NCI-H510A treated with DMSO at 0.1 percent for 48 hours (cell line): ENCODE results near the gene GAL3ST2.
"Not testable (repeated sequence)": the region's sequence is repeated elsewhere in the genome, so short reads cannot be mapped to it uniquely, and the experiment has no call there.

Experiments used
- DNase-seq: peaks from one replicate; lab custom pipeline; 2025; lab: John Stamatoyannopoulos, UW

Gene GAL3ST2

GRCh38 chr2:241809383-241810306 lies 33.0 kb downstream of the GAL3ST2 start:
- no peak for DNase-seq

DNA sequence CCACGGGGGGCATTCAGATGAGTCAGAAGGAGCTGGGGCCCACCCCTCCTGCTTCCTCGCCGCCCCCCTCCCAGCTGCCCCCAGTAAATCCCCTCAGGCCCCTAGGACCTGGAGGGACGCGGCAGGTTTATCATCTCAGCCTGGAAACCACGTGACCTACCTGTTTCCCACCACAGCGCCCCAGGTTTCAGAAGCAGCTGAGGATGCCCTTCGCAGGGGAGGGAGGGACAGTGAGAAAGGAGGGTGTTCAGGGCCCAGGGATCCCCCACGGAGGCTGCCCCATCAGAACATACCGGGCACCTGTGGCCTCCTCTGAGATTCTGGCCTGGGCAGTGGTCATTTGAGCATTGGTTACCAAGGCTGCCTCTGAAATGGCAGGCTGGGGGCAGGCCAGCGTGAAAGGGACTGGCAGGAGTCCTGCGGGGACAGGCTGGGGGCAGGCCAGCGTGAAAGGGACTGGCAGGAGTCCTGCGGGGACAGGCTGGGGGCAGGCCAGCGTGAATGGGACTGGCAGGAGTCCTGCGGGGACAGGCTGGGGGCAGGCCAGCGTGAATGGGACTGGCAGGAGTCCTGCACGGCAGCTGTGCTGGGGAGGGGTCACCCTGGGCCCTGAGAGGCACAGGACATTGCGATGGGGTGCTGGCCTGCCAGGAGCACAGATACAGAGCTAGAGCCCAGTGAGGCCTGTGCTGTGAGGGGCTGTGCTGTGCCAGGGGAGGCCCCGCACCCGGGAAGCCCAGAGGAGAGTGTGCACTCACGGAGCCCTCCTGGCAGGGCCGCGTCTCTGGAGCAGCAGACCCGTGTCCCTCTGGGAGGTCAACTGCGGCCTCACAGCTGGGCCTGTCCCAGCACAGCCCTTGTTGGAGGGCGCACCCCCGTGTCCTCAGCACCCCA lies 33.9 kb downstream of the GAL3ST2 start:
- no peak for DNase-seq

GRCh38 chr2:241811201-241811951 lies 34.8 kb downstream of the GAL3ST2 start:
- DNase-seq, result no peak

GRCh38 chr2:241811952-241812729 lies 35.5 kb downstream of the GAL3ST2 start:
- DNase-seq, result no peak

GRCh38 chr2:241812730-241813643 lies 36.4 kb downstream of the GAL3ST2 start:
- no peak for DNase-seq

DNA sequence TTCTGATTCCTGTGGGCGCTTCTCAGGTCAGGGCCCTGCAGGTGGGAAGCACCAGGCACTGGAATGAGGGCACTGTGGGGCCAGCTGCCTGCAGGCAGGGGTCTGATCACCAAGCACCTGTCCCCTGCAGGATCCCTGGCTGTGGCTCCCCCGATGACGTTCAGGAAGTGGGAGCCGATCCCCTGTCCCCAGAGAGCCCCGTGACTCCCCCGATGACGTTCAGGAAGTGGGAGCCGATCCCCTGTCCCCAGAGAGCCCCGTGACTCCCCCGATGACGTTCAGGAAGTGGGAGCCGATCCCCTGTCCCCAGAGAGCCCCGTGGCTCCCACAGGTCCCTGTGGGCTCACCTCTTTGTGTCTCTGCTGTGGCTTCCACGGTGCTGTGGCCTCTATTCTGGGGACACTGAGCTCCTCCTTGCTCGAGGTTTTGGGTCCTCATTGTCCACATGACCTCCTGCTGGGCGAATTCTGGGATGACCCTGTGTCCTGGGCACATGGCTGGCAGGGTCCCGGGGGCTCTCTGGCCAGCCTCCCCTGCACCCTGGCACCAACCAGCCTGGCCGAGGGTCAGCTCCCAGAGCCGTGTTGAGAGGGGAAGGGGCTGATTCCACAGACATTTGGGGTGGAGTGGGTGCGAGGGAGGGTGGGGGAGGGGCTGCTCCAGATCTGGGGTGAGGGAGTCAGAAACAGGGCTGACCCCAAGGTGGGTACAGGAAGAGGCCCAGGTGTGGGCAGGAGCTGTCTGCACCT lies 37.2 kb downstream of the GAL3ST2 start:
- no peak for DNase-seq

DNA sequence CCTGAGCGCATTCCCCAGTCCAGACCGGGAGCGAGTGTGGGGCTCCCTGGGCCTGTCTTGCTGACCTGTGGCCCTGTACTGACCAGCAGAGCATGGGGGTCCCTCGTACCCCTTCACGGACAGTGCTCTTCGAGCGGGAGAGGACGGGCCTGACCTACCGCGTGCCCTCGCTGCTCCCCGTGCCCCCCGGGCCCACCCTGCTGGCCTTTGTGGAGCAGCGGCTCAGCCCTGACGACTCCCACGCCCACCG lies 37.7 kb downstream of the GAL3ST2 start:
- no peak for DNase-seq

DNA sequence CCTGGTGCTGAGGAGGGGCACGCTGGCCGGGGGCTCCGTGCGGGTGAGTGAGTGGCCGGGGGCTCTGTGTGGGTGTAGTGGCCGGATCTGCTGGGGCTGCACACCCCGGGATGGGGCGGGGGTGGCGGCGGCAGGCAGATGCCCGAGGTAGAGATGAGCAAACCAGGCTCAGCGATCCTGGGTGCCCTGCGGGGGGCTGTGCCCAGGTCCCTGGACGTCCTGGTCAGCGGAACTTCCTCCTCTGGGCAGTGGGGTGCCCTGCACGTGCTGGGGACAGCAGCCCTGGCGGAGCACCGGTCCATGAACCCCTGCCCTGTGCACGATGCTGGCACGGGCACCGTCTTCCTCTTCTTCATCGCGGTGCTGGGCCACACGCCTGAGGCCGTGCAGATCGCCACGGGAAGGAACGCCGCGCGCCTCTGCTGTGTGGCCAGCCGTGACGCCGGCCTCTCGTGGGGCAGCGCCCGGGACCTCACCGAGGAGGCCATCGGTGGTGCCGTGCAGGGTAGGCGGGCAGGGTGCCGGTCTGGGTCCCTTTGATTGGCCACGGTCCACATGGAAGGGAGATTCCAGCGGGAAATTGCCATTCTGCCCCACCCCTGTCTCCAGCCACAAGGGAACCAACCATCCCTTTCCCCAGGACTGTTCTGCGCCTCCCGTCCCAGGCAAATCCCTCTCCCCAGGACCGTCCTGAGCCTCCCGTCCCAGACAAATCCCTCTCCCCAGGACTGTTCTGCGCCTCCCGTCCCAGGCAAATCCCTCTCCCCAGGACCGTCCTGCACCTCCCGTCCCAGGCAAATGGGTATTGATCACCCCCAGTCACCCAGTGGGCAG lies 38.2 kb downstream of the GAL3ST2 start:
- no peak for DNase-seq

GRCh38 chr2:241815477-241816430 lies 39.1 kb downstream of the GAL3ST2 start:
- no peak for DNase-seq

DNA sequence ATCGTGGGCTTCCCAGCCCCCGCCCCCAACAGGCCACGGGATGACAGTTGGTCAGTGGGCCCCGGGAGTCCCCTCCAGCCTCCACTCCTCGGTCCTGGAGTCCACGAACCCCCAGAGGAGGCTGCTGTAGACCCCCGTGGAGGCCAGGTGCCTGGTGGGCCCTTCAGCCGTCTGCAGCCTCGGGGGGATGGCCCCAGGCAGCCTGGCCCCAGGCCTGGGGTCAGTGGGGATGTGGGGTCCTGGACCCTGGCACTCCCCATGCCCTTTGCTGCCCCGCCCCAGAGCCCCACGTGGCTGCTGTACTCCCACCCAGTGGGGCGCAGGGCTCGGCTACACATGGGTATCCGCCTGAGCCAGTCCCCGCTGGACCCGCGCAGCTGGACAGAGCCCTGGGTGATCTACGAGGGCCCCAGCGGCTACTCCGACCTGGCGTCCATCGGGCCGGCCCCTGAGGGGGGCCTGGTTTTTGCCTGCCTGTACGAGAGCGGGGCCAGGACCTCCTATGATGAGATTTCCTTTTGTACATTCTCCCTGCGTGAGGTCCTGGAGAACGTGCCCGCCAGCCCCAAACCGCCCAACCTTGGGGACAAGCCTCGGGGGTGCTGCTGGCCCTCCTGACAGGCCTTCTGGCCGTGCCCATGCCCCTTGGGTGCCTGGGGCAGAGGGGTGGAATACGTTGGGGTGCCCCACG lies 40.0 kb downstream of the GAL3ST2 start:
- no peak for DNase-seq

DNA sequence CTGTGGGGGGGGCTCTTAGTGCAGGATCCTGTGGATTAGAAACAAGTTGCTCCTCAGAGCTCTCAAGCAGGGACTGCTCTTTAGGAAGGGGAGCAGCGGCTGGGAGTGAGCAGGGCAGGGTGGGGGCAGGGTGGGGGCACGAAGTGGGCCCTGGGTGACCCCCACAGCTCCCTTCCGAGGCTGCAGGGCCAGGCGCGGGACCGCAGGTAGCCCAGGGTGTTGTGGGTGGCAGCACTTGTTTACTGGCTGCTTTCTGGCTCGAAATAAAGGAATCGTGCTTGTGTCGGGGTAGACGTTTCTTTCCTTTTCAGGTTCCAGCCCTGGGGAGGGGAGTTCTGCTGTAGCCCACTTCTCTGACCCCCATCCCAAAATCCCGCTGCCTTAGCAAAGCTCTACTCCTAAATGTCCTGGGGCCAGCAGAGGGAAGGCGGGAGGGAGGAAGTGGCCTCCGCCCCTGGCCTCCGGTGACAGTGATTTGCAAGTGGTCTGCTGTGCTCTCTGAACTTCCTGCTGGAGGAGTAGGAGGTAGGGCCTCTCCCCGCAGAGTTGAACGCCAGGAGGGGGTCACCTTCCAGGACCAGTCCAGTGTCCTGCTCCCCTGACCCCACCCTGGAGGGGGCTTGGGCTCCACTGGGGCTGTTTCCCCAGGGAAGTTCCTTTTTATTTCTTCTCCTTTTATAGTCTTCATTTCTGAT lies 40.7 kb downstream of the GAL3ST2 start:
- DNase-seq, result no peak

GRCh38 chr2:241817821-241818215 lies 41.2 kb downstream of the GAL3ST2 start:
- not testable (repeated sequence) for DNase-seq

GRCh38 chr2:241818229-241818942 lies 41.8 kb downstream of the GAL3ST2 start:
- no peak for DNase-seq

DNA sequence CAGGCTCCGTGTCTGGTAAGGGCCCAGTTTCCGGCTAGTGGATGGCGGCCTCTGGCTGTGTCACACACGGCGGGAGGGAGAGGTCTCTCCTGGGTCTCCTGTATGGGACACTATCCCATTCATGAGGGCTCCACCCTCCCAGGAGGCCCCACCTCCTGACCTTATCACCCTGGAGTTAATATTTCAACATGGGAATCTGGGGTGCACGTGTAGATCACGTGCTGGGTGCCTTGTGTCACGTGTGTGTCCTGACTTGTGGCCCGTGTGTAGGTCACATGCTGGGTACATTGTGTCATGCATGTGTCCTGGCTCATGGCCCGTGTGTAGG lies 42.3 kb downstream of the GAL3ST2 start:
- DNase-seq, result no peak

GRCh38 chr2:241819947-241820624 lies 43.5 kb downstream of the GAL3ST2 start:
- DNase-seq, result not testable (repeated sequence)
